GM18858 (cell line): ENCODE results near the gene KRTAP5-2.
"Not testable (repeated sequence)": the region's sequence is repeated elsewhere in the genome, so short reads cannot be mapped to it uniquely, and the experiment has no call there.

Source experiments
- ATAC-seq: cut with Tn5 transposase; IDR thresholded peaks from one replicate; pipeline ENCODE4 v1.9.1; 2021; ENCODE audit not compliant: unreplicated experiment

KRTAP5-2 gene

GRCh38 chr11:1592628-1593027, 5.5 kb downstream of the KRTAP5-2 start:
- ATAC-seq: no peak

GRCh38 chr11:1589996-1590395, 8.1 kb downstream of the KRTAP5-2 start:
- ATAC-seq: no peak

GRCh38 chr11:1589191-1589963, 8.7 kb downstream of the KRTAP5-2 start:
- ATAC-seq: not testable (repeated sequence)

GRCh38 chr11:1586699-1587098, 11.4 kb downstream of the KRTAP5-2 start:
- ATAC-seq: no peak

GRCh38 chr11:1584661-1585370, 13.3 kb downstream of the KRTAP5-2 start, which contains the start of gene KRTAP5-1:
KRTAP5-1 (minus strand) TSS chr11:1585283; CDS start chr11:1585249, 34 bp downstream.
- ATAC-seq: not testable (repeated sequence)

- not testable (repeated sequence) for ATAC-seq
Observed at GRCh38 chr11:1582909-1583308, 15.2 kb downstream of the KRTAP5-2 start.

- ATAC-seq: no peak
Observed at GRCh38 chr11:1581976-1582375, 16.1 kb downstream of the KRTAP5-2 start.

GRCh38 chr11:1576825-1577224, 21.3 kb downstream of the KRTAP5-2 start:
- no peak for ATAC-seq

GRCh38 chr11:1575756-1576155, 22.3 kb downstream of the KRTAP5-2 start:
- ATAC-seq: not testable (repeated sequence)

GRCh38 chr11:1574933-1575242, 23.2 kb downstream of the KRTAP5-2 start:
- ATAC-seq: no peak

- no peak for ATAC-seq
Observed at GRCh38 chr11:1574238-1574932, 23.7 kb downstream of the KRTAP5-2 start.

GRCh38 chr11:1573903-1574237, 24.2 kb downstream of the KRTAP5-2 start:
- ATAC-seq: no peak

- no peak for ATAC-seq
Observed at GRCh38 chr11:1573077-1573902, 24.8 kb downstream of the KRTAP5-2 start.

- ATAC-seq: peak; percentile 42
Observed at GRCh38 chr11:1572197-1573076, 25.7 kb downstream of the KRTAP5-2 start, which contains the start of gene DUSP8. DUSP8 (minus strand) TSS chr11:1572271; CDS start chr11:1565826, 6,445 bp downstream.

- ATAC-seq: no peak
Observed at GRCh38 chr11:1571760-1572196, 26.3 kb downstream of the KRTAP5-2 start.

- no peak for ATAC-seq
Observed at GRCh38 chr11:1570896-1571759, 27.0 kb downstream of the KRTAP5-2 start.

- no peak for ATAC-seq
Observed at GRCh38 chr11:1570531-1570895, 27.6 kb downstream of the KRTAP5-2 start.

GRCh38 chr11:1570001-1570453, 28.1 kb downstream of the KRTAP5-2 start:
- no peak for ATAC-seq

- no peak for ATAC-seq
Observed at GRCh38 chr11:1569251-1569780, 28.8 kb downstream of the KRTAP5-2 start.
